Endothelial cell of hepatic sinusoid (primary cell): ENCODE measurements around the gene BTG2.
"Not testable (repeated sequence)": the region's sequence is repeated elsewhere in the genome, so short reads cannot be mapped to it uniquely, and the experiment has no call there.

Experiments used
- in situ Hi-C: cut with HindIII; loops from 2 replicates; pipeline ENCODE4 v1.10.0; 2017; ENCODE audit warnings: low sequenced_read_pairs

BTG2 gene

GRCh38 chr1:203289982-203290260 is 15.4 kb upstream of the BTG2 start:
- in situ Hi-C loops, result no loop called here

- in situ Hi-C loops, result no loop called here
These were observed 14.8 kb upstream of the BTG2 start for GRCh38 chr1:203290261-203291089.

- in situ Hi-C loops, result no loop called here
These were observed 13.9 kb upstream of the BTG2 start for GRCh38 chr1:203291201-203292096.

- in situ Hi-C loops, result no loop called here
These were observed 9.5 kb upstream of the BTG2 start for GRCh38 chr1:203295796-203296195.

- in situ Hi-C loops, result no loop called here
These were observed 8.8 kb upstream of the BTG2 start for GRCh38 chr1:203296460-203297073.

GRCh38 chr1:203299169-203299568 is 6.2 kb upstream of the BTG2 start:
- in situ Hi-C loops, result no loop called here

GRCh38 chr1:203299719-203300429 is 5.4 kb upstream of the BTG2 start:
- in situ Hi-C loops, result not testable (repeated sequence)

- in situ Hi-C loops, result no loop called here
These were observed 4.6 kb upstream of the BTG2 start for GRCh38 chr1:203300441-203301330.

- in situ Hi-C loops, result no loop called here
These were observed 4.0 kb upstream of the BTG2 start for GRCh38 chr1:203301331-203301668.

- in situ Hi-C loops, result no loop called here
These were observed 2.9 kb upstream of the BTG2 start for GRCh38 chr1:203302456-203302855.

GRCh38 chr1:203302894-203303293 is 2.4 kb upstream of the BTG2 start:
- in situ Hi-C loops, result no loop called here

- in situ Hi-C loops, result no loop called here
These were observed 864 bp upstream of the BTG2 start for GRCh38 chr1:203304391-203304918.

GRCh38 chr1:203305809-203306088 is 430 bp downstream of the BTG2 start:
- in situ Hi-C loops, result no loop called here

- in situ Hi-C loops, result no loop called here
These were observed 1.0 kb downstream of the BTG2 start for GRCh38 chr1:203306089-203306964.

GRCh38 chr1:203306965-203307541 is 1.7 kb downstream of the BTG2 start:
- in situ Hi-C loops, result no loop called here

- in situ Hi-C loops, result no loop called here
These were observed 2.4 kb downstream of the BTG2 start for GRCh38 chr1:203307641-203308126.

GRCh38 chr1:203308328-203308922 is 3.1 kb downstream of the BTG2 start:
- in situ Hi-C loops, result no loop called here

GRCh38 chr1:203308923-203309331 is 3.6 kb downstream of the BTG2 start:
- in situ Hi-C loops, result no loop called here
